ENCODE data around the gene B4GALNT2.

The B4GALNT2 gene

DNA sequence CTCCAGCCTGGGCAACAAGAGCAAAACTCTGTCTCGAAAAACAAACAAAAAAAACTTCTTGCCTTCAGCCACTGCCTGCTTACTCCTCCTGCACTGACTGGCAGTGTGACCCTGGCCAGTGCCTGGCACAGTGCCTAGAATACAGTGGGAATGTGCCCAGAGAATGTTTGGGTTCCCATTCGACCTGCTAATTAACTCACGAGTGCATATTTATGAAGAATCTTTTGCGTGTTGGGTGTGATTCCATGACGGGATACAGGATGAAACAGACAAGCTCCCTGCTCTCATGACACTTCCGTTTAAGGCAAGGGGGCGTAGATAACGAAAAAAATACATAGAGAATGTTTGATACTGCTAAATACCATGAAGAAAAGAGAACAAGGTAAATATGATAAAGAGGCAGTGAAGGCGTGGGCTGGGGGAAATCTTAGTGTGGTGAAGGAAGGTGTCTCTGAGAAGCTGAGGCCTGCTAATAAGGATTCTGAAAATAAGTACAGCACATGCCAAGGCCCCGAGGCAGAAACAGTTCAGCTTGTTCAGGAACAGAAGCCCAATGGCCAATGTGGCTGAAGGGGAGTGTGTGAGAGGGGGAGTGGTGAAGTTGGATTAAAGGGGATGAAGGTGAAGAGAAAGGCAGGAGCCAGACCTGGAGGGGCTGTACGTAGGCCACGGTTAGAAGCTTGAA, 82.2 kb downstream of the B4GALNT2 start:
- no peak for DNase-seq

DNA sequence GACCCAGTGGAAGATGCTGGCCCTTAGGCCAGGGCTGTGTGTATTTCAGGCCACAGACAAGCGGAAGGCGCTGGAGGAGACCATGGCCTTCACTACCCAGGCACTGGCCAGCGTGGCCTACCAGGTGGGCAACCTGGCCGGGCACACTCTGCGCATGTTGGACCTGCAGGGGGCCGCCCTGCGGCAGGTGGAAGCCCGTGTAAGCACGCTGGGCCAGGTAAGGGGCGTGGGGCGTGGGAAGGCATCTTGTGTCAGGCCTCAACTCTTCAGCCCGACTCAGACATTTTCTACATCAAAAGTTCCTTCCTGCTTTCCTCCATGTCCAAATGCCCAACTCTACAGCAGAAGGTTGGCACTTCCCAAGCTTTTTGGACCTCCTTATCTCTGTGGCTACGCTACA, 83.9 kb downstream of the B4GALNT2 start:
- no peak for DNase-seq

DNA sequence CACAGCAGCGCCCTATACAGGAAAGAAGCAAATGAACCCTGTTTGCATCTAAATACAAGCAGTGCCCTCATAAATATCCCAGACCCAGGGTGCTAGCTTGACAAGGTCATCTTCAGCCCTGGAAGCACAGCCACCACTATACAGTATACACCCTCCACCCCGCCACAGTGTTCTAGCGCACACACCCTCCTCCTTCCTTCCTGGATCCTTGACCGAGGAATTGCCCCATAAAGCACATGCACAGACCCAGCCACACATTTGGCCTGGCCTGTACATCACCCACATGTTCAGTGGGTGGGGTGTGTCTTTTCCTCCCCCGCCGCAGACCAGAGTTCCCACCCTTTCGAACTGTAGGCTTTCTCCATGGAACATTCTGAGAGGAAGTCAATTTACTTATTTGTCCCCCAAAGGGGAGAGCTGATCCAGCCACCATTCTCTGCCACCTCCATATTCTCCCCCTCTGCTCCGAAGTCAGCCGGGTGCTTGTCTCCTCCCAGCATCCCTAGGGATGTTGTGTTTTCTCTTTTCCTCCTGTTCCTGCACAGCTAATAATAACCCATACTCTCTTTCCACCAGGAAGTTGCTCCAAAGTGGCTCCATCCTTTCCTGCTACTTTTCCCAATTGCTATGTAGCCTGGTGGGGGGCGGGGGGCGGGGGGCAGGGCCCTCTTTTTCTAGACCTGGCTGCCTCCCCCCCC, 84.5 kb downstream of the B4GALNT2 start:
- DNase-seq: no peak

DNA sequence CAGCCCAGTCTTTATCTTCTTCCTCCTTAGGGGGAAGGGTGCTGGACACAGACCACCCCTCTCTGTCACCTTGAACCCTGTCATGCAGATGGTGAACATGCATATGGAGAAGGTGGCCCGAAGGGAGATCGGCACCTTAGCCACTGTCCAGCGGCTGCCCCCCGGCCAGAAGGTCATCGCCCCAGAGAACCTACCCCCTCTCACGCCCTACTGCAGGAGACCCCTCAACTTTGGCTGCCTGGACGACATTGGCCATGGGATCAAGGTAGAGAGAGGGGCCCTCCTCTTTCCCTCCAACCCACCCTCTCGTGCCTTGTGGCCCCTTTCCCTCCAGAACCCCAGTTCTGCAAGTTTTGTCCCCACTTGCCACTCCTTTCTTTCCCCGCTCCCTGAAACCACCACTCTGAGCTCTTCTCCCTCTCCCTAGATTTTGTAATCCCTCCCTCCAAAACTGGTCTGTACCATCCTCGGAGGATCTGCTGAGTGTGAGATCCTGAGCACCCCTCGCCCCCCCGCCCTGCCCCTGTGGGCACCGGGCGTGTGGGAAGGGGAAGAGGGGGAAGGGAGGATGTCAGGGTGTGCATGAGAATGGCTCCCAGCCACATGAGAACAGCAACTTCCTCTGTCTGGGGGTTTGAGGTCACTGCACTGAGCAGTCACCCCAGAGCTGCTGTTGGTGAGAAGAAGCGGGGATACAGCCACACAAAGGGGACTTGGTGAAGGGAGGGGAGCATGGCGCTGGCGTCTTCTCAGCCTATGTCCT, 85.3 kb downstream of the B4GALNT2 start:
- DNase-seq: peak; percentile 81

DNA sequence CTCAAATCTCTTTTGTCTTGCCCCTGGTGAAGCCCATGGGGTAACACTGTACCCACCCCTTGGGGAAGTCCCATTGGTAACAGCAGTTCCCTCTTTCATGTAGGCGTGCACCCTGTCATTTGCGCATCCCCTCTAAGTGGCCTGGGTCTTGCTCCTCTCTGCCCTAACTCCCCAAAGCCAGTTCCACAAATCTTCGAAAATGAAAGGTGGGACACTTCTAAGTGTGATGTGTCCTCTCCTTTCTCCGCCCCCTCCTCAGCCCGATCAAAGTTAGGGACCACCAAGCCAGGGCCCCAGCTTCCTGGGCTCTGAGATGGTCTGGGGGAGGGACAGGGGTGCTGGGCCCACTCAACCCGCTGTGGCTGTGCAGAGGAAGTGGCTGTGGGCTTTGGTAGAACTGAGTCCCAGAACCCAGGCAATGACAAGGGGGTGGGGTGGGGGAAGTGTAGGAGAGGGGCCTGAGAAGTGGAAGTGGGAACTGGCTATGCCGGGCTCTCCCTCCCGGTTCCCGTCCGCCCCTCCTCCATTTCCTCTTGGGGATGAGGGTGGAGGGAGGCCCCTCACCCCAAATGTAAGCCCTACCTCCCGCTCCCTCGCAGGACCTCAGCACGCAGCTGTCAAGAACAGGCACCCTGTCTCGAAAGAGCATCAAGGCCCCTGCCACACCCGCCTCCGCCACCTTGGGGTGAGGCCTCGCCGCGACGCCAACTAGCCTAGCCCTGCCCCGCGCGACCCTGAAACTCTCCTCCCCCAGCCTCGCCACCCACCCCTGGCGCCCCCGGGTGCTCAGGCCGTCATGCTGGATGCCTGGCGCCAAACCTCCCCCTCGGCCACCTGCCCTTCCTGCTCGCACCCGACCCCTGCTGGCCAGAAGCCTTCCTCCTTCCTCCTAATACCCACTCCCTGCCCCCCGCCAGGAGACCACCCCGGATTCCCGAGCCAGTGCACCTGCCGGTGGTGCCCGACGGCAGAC, 86.7 kb downstream of the B4GALNT2 start:
- DNase-seq: no peak

DNA sequence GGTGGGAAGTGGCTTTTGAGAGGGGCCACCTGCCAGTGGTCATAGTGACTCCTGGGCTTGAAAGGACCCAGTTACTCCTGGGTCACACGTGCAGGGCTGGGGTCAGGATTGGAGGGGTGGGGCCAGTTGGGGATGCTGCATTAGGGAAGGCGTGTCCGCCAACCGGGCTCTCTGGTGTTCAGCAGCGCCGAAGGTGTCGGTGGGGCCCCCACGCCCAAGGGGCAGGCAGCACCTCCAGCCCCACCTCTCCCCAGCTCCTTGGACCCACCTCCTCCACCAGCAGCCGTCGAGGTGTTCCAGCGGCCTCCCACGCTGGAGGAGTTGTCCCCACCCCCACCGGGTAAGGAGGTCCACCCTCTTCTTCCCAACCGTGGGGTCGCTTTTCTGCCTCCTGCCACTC, 87.4 kb downstream of the B4GALNT2 start:
- no peak for DNase-seq

DNA sequence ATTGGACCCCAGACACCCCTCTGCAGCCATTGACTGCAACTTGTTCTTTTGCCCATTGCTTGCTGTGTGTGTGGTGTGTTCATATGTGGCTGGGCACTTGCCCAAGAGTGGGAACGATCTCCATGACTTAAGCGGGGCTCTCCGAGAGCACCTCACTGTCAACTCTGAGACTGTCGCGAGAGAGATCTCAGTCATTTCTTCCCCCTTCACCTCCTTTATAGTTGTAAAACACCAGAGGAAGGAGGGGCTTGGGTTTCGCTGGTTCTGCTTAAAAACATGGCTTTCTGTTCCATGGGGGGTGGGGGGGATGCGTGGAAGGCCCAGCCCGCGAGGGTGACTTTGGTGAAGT, 90.6 kb downstream of the B4GALNT2 start:
- DNase-seq: no peak

DNA sequence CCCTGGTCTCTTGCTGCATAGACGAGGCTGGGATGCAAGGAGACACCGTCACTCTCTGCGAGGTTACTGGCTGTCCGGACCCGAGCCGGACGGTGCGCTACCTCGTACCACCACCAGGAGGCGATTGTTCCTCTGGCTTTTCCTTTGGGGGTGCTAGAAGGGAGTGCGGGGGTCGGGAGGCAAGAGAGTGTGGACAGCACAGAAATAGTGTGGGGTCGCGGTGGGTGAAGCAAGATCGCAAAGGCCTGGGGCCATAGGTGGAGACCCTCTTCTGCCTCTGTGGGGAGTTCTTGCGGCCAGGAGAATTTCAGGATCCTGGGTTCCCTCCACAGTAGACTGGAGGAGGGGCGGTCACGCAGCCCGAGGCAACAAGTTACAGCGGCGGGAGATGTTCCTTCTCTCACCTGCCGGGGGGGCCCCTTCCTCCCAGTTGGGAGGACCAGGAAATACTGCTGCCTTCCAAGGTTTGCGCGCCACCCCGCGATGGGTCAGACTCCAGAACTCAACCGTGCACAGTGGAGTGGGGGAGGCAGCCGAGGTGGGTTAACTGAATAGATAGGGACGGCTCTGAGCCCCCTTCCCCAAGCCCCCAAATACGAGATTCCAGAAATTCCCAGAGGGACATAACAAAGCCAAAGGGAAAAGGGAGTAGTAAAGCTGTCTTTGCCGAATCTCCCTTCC, 91.1 kb downstream of the B4GALNT2 start:
- DNase-seq: peak; percentile 88

DNA sequence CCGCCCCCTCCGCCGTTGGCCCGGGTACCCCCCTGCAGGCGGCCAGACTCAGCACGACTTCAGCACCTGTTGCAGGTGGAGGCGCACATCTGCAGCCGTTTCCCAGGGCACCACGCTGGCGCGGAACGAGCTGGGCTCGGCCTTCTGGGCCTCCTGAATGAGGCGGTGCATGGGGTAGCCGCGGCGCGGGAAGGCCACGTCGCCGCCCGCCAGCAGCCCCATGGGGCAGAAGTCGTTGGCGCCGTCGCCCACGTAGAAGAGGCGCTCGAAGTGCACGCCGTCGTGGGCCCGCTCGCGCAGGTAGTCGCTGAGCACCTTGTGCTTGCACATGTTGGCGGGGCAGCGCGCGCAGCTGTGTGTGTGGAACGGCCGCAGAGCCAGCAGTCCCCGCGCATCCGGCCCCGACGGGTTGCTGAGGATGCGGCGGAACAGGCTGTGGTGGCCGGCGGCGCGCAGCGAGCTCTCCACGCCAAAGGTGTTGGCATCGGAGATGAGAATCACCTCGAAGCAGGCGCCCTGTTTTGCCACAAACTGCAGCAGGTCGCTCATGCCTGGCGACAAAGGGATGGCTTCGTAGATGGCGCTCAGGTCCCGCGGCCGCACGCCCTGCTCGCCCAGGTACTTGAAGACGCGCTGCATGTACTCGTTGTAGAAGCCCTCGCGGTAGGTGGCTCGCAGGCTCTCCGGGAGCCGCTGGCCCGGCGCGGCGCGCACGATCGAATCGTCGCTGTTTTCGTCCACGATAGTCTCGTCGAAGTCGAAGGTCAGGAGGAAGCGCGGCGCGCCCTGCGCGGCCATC, 91.8 kb downstream of the B4GALNT2 start:
- DNase-seq: peak; percentile 80

DNA sequence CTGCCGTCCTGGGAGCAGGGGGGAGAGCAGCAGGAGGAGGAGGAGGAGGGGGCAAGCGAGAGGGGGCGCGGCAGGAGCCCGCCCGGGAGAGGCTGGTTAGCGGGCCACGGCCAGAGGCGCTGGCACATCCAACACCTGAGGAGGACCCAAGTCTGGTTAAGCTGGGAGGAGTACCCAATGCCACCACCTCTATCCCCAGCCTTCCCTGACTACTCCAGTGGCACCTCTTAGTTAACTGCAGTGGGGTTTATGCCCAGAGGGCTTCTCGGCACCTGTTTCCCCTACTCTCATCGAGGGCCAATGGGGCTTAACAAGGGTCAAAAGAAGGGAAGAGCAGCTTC, 92.4 kb downstream of the B4GALNT2 start:
- no peak for DNase-seq

DNA sequence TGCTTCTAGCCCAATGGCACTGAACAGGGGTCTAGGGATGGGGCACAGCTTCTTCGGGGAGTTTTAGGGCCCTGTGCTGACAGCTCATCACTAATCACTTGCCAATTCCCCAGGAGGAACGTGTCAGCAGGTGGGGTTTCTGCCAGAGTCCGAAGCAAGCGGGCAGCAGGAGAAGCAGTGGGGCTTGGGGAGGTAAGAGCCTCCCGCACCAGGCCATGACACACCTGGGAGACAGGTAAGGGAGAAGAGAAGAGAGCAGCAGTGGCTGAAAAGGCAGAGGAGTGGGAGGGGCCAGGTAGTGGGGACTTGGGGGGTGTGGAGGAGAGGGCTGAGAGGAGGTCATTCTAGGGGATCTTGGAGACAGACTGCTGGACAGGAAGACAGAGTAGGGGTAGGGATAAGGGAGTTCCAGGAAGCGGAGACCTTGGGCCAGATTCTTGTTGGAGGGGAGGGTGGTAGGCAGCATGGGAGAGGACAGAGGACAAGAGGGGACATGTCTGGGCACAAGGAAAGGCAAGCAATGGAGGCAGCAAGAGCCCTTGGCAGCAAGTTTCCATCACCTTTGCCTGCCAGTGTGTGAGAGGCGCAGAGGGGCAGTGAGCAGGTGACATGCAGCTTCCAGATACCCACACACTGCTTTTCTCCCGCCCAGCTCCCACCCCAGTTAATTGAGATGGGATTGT, 93.1 kb downstream of the B4GALNT2 start:
- no peak for DNase-seq

Measured in activated effector memory CD4-positive, alpha-beta T cell treated with anti-CD3 and anti-CD28 coated beads, Interleukin-2, amount 50 U/mL, for 16 hours (primary cell).